Middle frontal gyrus (tissue), 1 donor: ENCODE results near the gene PPARD.

Experiments
- DNase-seq: peaks from one replicate; pipeline ENCODE4 v3.0.0-alpha.2; 2015; ENCODE audit warnings: low spot score; ENCODE audit errors: extremely low spot score

Gene PPARD

GRCh38 chr6:35465646-35466045, 123.3 kb downstream of the PPARD start:
- DNase-seq, result no peak

- peak; percentile 97 for DNase-seq
These were observed 126.0 kb downstream of the PPARD start, which contains the start of gene RPL10A for GRCh38 chr6:35468181-35468979. Gene RPL10A, plus strand, starts transcription at chr6:35468401. Its CDS starts 34 bp downstream, at chr6:35468435.

GRCh38 chr6:35468980-35469750, 126.8 kb downstream of the PPARD start:
- no peak for DNase-seq

- no peak for DNase-seq
These were observed 127.6 kb downstream of the PPARD start for GRCh38 chr6:35469751-35470662.

- DNase-seq, result no peak
These were observed 128.3 kb downstream of the PPARD start for GRCh38 chr6:35470663-35471120.

GRCh38 chr6:35471836-35472345, 129.5 kb downstream of the PPARD start:
- no peak for DNase-seq

- no peak for DNase-seq
These were observed 130.9 kb downstream of the PPARD start for GRCh38 chr6:35473075-35473849.

GRCh38 chr6:35473850-35474130, 131.4 kb downstream of the PPARD start:
- DNase-seq, result no peak

GRCh38 chr6:35474131-35474941, 132.0 kb downstream of the PPARD start:
- no peak for DNase-seq

GRCh38 chr6:35474942-35475570, 132.7 kb downstream of the PPARD start:
- no peak for DNase-seq

GRCh38 chr6:35475573-35475972, 133.2 kb downstream of the PPARD start:
- DNase-seq, result no peak

GRCh38 chr6:35476004-35476403, 133.6 kb downstream of the PPARD start:
- DNase-seq, result no peak

- no peak for DNase-seq
These were observed 134.7 kb downstream of the PPARD start for GRCh38 chr6:35477028-35477427.
